GM19351 (cell line): Measurements from ENCODE around the gene CDK4.
"Not testable (repeated sequence)": the region's sequence is repeated elsewhere in the genome, so short reads cannot be mapped to it uniquely, and the experiment has no call there.

Experiments
- ATAC-seq: cut with Tn5 transposase; IDR thresholded peaks from one replicate; pipeline ENCODE4 v1.9.1; 2021; ENCODE audit warnings: mild to moderate bottlenecking, moderate library complexity; ENCODE audit not compliant: unreplicated experiment

The CDK4 gene

GRCh38 chr12:57751788-57752667 lies at the start of gene CDK4:
Gene CDK4, minus strand, starts transcription at chr12:57752310. Its CDS starts 593 bp downstream, at chr12:57751717.
- ATAC-seq = peak; percentile 64

DNA sequence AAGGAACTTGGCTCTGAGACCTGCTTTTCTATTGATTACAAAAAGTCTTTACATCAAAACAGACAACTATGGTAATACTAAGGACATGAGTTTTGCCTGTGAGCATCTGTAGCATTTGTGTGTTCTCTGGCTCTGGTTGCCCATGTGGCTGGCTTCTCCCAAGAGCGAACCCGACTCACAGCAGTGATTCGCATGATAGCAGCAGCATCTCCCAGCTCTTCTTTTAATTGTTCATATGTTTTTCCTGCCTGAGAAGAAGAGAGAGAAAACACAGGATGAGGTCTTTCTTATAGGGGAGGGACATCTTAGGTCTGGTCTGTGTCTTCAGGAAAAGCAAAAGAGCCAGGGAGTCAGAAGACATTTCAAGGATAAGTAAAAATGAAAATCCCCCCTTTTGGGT lies 48.9 kb upstream of the CDK4 start:
- no peak for ATAC-seq

- ATAC-seq = no peak
These were observed 45.8 kb upstream of the CDK4 start for GRCh38 chr12:57797933-57798332.

GRCh38 chr12:57796996-57797395 lies 44.9 kb upstream of the CDK4 start:
- no peak for ATAC-seq

DNA sequence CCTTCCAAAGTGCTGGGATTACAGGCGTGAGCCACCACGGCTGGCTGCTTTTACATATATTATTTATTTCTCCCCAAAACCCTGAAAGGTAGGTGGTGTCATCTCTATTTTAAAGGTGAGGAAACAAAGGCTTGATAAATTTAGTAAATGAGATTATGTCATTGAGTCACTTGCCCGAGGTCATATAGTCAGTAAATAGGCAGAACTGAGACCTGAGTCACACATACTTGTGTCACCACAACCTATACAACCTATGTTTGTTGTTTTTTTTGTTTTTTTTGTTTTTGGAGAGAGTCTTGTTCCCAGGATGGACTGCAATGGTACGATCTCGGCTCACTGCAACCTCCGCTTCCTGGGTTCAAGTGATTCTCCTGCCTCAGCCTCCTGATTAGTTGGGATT lies 43.2 kb upstream of the CDK4 start:
- no peak for ATAC-seq

- no peak for ATAC-seq
These were observed 41.8 kb upstream of the CDK4 start for GRCh38 chr12:57793920-57794319.

- no peak for ATAC-seq
These were observed 31.8 kb upstream of the CDK4 start for GRCh38 chr12:57783861-57784260.

- ATAC-seq = no peak
These were observed 31.3 kb upstream of the CDK4 start for GRCh38 chr12:57783466-57783801.

- ATAC-seq = peak; percentile 93
These were observed 30.7 kb upstream of the CDK4 start, which contains the start of gene TSFM for GRCh38 chr12:57782608-57783465. Gene TSFM, plus strand, starts transcription at chr12:57782787. Its CDS starts 15 bp downstream, at chr12:57782802.

GRCh38 chr12:57782243-57782607 lies 30.1 kb upstream of the CDK4 start:
- ATAC-seq = peak; percentile 7

DNA sequence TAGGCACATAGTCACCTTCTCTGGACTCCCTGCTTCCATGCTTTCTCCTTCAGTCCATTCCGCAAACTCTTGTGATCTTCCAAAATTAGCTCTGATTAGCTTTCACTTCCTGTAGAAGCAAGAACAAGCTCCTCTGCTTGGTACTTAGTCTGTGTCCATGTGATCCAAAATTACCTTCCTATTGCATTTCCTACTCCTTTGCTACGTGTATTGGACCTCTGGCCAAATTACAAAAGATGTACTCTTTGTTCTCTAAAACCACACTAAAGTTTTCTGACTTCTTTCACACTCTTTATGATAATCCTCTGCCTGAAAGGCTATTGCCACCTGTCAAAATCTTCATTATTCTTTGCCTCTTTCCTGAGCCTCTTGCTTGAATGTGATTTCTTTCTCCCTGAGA lies 29.7 kb upstream of the CDK4 start:
- no peak for ATAC-seq

- no peak for ATAC-seq
These were observed 29.1 kb upstream of the CDK4 start for GRCh38 chr12:57781244-57781643.

- ATAC-seq = no peak
These were observed 28.3 kb upstream of the CDK4 start for GRCh38 chr12:57780284-57780897.

- no peak for ATAC-seq
These were observed 27.6 kb upstream of the CDK4 start for GRCh38 chr12:57779736-57780135.

DNA sequence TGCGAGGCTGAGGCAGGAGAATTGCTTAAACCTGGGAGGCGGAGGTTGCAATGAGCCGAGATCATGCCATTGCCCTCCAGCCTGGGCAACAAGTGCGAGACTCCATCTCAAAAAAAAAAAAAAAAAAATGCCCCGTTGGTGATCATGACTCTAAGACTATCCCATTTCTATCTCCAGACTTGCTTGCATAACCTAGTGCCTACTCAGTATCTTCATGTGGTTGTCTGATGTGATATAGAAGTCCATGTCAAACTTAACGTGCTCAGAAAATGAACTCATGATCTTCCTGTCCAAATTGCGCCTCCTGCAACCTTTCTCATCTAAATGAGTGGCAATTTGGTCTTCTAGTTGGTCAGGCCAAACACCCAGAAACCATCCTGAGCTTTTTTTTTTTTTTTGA lies 25.8 kb upstream of the CDK4 start:
- no peak for ATAC-seq

GRCh38 chr12:57777367-57777766 lies 25.3 kb upstream of the CDK4 start:
- no peak for ATAC-seq

GRCh38 chr12:57776247-57776587 lies 24.1 kb upstream of the CDK4 start:
- no peak for ATAC-seq

DNA sequence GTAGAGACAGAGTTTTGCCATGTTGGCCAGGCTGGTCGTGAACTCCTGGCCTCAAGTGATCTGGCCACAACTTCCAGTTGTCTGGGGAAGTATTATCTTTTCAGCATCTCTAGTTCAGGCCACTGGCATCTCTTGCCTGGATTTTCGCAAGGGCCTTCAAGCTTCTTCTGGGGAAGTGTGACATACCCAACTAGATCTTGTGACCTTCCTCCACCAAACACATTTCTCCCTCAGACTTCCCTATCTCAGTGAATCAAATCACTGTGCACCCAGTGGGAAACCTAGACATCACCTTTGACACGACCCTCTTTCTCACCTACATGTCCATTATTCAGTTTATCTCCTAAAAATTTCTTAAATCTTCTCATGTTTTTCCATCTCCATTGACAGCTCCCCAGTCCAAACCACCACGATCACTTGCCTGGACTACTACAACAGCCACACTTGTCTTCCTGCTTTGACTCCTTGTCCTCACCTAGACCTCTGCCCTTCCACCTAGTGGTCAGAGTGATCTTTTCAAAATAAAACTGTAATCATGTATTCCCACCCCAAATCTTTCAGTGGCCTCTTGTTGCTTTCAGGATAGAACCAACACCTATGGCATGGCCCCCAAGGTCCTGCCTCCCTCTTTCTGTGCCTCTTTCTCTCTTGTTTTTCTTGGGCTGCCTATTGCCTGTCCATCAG lies 23.6 kb upstream of the CDK4 start:
- ATAC-seq = no peak

GRCh38 chr12:57775044-57775443 lies 22.9 kb upstream of the CDK4 start:
- no peak for ATAC-seq

- not testable (repeated sequence) for ATAC-seq
These were observed 22.5 kb upstream of the CDK4 start for GRCh38 chr12:57774634-57775033.
